ENCODE results near the gene STMN3.

The STMN3 gene

GRCh38 chr20:63693083-63693732 lies 40.0 kb upstream of the STMN3 start:
- DNase-seq (ENCODE audit: low read depth), result no peak
- no peak overlapping the region for H3K4me3 ChIP-seq (ENCODE audit: low read depth, low read length)

DNA sequence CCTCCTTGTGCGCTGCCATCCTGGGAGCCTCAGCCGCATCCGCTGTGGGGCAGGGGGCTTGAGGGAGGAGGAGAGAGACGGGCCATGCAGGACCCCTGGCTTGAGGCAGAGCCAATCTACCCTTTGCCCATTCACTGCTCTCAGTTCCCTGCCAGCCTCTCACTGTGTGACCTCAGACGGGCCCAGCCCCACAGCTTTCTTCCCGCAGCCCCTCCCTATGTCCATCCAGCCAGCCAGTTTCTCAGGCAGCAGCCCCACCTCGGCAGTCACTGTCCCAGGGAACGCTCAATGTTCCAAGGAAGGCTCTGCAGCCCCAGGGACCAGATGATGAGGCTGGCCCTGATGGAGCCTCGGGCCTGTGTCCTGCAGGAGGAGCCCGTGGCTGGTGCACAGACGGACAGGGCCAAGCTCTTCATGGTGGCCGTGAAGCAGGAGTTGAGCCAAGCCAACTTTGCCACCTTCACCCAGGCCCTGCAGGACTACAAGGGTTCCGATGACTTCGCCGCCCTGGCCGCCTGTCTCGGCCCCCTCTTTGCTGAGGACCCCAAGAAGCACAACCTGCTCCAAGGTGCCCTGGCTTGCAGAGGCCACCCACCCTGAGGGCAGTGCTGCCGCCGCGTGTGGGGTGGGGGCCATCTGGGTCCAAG lies 39.3 kb upstream of the STMN3 start:
- DNase-seq (ENCODE audit: low read depth), result no peak
- H3K4me3 ChIP-seq (ENCODE audit: low read depth, low read length), result no peak overlapping the region

DNA sequence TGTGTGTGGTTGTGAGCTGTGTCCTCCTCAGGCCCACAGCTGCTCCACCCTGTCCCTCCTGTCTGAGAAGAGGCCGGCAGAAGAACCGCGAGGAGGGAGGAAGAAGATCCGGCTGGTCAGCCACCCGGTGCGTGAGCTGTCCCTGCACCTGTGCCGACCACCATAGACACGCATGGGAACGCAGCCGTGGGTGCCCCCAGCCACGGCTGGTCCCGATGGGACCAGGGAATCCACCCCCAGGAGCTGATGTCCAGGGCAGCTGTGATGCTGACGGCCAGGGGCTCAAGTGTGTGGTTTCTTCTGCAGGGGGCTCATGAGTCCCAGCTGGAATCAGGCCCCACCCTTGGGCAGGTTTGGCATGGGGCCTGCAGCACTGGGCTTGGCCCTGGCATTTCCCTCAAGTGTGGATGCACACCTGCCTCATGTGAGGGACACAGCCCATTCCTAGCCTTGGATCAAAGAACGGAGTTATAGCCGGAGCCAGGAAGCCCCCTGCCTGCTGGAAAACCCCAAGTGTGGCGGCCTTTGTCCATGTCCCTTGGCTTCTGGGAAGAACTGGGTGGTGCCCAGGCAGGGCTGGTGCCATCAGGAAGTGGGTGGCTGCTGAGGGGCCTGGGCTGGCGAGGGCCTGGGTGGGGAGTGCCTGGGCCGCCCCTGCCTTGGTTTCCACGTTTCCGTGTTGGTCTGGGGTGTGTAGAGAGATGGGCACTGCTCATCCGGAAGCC lies 38.6 kb upstream of the STMN3 start:
- H3K4me3 ChIP-seq (ENCODE audit: low read depth, low read length), result no peak overlapping the region
- no peak for DNase-seq (ENCODE audit: low read depth)

- no peak overlapping the region for H3K4me3 ChIP-seq (ENCODE audit: low read depth, low read length)
- DNase-seq (ENCODE audit: low read depth), result no peak
Measured at GRCh38 chr20:63690898-63691710, 37.9 kb upstream of the STMN3 start.

DNA sequence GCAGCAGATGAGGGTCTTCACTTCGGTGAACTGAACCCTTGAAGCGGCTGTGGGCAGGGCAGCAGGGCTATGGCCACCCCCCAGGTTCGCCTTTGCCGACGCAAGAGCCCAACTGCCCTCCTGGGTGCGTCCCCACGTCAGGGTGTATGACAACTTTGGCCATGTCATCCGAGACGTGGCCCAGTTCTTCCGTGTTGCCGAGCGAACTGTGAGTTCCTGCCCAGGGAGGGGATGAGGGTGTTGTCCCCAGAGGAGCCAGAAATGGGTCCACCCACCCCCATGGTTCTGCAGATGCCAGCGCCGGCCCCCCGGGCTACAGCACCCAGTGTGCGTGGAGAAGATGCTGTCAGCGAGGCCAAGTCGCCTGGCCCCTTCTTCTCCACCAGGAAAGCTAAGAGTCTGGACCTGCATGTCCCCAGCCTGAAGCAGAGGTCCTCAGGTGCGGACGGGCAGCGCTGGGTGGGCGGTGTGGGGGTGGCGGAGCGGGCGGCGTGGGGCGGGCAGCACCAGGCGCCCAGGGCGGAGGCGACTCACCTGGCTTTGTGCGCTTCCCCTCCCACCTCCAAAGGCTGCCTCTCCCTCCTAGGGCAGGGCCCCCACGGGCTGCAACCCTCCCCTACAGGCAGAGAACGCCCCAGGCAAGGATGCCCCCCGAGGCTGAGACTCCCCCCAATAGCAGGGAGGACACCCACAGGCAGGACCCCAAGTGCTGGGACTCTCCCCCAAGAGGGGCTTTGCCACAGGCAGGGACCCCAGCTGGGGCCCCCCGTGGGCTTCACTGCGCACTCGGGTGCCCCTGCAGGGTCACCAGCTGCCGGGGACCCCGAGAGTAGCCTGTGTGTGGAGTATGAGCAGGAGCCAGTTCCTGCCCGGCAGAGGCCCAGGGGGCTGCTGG lies 37.0 kb upstream of the STMN3 start:
- H3K4me3 ChIP-seq (ENCODE audit: low read depth, low read length), result no peak overlapping the region
- no peak for DNase-seq (ENCODE audit: low read depth)

DNA sequence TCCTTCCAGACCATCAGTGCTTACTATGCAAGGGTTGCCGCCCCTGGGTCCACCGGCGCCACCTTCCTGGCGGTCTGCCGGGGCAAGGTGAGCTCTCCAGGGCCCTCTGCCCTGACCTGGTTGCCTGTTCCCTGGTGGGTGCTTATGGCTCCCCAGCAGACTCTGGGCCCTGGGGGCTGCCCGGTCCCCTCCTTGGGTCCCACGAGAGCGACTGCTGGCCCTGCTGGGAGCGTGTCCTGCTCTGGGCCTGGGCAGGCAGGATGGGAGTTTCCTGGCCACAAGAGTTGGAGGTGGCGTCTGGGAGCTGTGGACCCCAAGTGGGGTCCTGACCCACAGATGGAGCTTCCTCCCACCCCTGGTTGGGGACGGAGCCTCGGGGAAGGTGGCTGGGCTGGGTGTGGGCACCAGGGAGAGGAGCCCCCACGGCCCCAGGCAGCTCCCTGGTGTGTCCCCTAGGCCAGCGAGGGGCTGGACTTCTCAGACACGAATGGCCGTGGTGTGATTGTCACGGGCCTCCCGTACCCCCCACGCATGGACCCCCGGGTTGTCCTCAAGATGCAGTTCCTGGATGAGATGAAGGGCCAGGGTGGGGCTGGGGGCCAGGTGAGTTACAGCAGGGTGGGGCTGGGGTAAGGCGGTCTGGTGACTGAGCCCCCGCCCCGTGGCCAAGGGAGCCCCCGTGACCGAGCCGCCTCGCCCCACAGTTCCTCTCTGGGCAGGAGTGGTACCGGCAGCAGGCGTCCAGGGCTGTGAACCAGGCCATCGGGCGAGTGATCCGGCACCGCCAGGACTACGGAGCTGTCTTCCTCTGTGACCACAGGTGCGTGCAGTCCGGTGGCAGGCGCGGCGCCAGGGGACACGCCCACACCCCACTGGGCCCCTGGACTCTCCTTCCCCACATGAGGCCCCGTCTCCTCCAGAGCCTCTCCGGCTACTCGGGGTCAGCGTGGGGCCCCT lies 36.1 kb upstream of the STMN3 start:
- H3K4me3 ChIP-seq (ENCODE audit: low read depth, low read length), result no peak overlapping the region
- no peak for DNase-seq (ENCODE audit: low read depth)

DNA sequence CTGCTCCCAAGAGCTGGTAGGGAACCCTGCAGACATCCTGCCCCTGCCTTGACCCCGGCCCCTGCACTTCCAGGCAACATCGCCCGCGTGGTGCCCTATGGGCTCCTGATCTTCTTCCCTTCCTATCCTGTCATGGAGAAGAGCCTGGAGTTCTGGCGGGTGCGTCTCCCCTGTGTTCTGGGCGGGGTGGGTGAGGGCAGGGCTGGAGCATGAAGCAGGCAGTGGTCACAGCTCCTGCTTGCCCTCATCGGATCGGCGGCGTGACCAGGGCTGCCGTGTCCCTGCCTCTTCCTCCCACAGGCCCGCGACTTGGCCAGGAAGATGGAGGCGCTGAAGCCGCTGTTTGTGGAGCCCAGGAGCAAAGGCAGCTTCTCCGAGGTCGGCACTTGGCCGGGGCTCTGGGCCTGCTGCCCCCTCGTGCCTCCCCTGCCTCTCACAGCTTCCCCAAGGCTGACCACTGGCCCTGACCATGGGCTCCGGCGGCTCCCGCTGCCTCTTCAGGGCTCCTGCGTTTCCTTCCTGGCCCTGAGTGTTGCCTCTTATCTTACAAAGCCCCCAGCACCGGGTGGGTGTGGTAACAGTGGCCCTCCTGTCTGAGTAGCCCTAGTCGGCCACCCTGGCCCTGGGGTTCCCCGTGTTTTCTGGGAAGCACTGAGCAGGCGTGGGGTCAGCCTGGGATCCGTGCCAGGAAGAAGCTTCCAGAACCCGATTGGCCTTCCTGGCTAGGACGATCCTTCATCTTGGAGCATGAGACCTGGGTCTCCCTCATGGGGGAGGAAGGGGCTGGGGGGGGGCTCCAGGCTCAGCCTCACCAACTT lies 35.2 kb upstream of the STMN3 start:
- no peak overlapping the region for H3K4me3 ChIP-seq (ENCODE audit: low read depth, low read length)
- no peak for DNase-seq (ENCODE audit: low read depth)

- no peak overlapping the region for H3K4me3 ChIP-seq (ENCODE audit: low read depth, low read length)
- no peak for DNase-seq (ENCODE audit: low read depth)
Measured at GRCh38 chr20:63687419-63688178, 34.4 kb upstream of the STMN3 start.

- H3K4me3 ChIP-seq (ENCODE audit: low read depth, low read length), result no peak overlapping the region
- DNase-seq (ENCODE audit: low read depth), result no peak
Measured at GRCh38 chr20:63686492-63687321, 33.5 kb upstream of the STMN3 start.

GRCh38 chr20:63686094-63686491 lies 32.9 kb upstream of the STMN3 start:
- no peak for DNase-seq (ENCODE audit: low read depth)
- no peak overlapping the region for H3K4me3 ChIP-seq (ENCODE audit: low read depth, low read length)

DNA sequence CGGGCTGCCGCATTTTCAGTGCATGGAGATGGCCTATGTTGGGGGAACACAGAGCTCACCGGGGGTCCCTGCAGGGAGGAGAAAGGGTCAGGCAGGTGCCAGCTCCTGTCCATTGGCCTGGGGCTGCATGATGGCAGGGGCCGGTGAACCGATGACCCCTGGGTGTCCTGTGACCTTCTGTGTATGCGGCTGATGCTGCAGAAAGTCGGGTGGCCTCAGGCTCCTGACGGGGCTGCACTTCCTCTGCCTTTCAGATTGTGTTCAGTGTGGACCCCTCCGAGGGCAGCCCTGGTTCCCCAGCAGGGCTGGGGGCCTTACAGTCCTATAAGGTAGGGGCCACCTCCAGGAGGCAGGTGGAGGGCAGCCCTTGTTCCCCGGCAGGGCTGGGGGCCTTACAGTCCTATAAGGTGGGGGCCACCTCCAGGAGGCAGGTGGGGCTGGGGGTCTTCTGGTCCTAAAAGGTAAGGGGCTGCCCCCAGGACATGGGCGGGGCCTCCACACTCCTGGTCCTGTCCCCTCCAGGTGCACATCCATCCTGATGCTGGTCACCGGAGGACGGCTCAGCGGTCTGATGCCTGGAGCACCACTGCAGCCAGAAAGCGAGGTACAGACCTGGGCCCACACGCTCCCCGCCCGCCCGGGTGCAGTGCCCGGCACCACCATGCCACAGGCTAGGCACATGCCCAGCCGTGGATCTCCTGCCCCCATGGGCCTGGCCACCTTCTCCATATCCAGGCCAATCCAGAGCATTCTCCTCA lies 32.2 kb upstream of the STMN3 start:
- DNase-seq (ENCODE audit: low read depth), result no peak
- no peak overlapping the region for H3K4me3 ChIP-seq (ENCODE audit: low read depth, low read length)

DNA sequence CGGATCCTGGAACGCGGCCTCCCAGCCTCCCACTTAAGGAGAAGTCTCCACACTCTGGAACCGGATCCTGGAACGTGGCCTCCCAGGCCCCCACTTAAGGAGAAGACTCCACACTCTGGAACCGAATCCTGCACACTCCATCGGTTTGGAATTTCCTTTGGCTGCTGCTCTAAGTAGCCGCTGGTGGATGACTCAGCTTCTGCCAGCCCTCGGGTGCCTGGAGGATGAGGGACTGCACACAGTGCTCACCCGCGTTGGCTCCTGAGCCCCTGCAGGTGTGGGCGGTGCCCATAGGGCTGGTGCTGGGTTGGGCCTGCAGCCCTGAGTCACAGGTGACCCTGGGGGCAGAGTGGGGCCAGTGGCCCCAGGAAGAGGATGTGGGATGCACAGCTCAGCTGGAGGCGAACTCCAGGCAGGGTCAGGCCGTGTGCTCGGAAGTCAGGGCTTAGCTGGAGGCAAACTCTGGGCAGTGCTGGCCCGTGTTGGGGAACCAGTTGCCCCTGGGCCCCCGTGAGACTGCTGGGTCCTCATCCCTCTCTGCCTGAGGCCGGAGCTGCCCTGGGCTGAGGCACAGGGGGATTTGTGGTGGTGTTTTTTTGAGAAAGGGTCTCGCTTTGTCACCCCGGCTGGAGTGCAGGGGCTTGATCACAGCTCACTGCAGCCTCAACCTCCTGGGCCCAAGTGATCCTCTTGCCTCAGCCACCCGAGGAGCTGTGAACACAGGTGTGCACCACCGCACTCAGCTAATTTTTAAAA lies 29.3 kb upstream of the STMN3 start:
- peak; percentile 81 for DNase-seq (ENCODE audit: low read depth)

DNA sequence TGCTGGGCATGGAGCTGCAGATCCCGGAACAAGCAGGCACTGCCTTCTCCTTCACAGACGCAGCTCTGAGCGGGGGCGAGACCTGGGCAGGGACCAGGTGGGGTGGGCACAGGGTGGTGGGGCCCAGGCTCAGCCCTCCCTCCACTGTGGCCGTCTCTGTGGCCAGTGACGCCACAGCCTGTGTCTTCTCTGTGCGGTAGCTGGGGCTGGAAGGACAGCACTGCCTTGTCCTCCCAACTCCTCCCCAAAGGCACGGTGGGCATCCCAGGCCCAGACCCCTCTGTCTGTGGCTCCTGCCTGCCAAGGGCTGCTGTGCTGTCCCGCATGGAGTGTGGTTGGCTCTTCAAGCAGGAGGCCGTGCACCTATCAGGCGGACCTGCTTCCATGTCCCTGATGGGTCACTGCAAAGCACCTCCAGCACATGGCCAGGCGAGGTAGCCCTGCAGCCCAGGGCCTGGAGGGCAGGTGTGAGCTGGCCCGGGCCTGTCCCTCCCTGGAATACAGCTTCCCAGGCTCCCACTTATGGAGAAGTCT lies 28.5 kb upstream of the STMN3 start:
- DNase-seq (ENCODE audit: low read depth), result no peak
- H3K4me3 ChIP-seq (ENCODE audit: low read depth, low read length), result no peak overlapping the region

More for the DNA sequence above, 29.3 kb upstream of the STMN3 start:
- H3K4me3 ChIP-seq (ENCODE audit: low read depth, low read length), result no peak overlapping the region
